Femur (tissue), 1 donor: ENCODE data around the gene DBNDD1.
A peak's percentile ranks its signal among the peaks of the same experiment; 100 is the strongest.

ENCODE experiments used
- DNase-seq: peaks from one replicate; pipeline ENCODE4 v3.0.0-alpha.2; 2017

DBNDD1 gene

GRCh38 chr16:89958068-89958467 is 61.2 kb downstream of the DBNDD1 start:
- peak; percentile 66 for DNase-seq

- no peak for DNase-seq
These were observed 62.0 kb downstream of the DBNDD1 start for GRCh38 chr16:89957216-89957785.

GRCh38 chr16:89956505-89957215 is 62.6 kb downstream of the DBNDD1 start:
- no peak for DNase-seq

GRCh38 chr16:89955001-89955685 is 64.1 kb downstream of the DBNDD1 start:
- no peak for DNase-seq
